ENCODE data around the gene PRKAR1B. TPM values are rescaled to one million over a fixed set of nuclear protein-coding genes. Genes with fewer than 3 reads are reported as not detected.

Gene PRKAR1B
- total and polyA plus RNA-seq, 10 of the 15 experiments (the other 5 are each of a cell fraction or from before 2014, with no cell fraction given): 1.4 to 45.6 (median 19.3) TPM

GRCh38 chr7:526460-527034 lies 200.5 kb downstream of the PRKAR1B start:
- no TSS peak for BruUV-seq (replicated peaks)
- intact Hi-C loops (cut with micrococcal nuclease; ENCODE audit: unreplicated experiment): loop anchor here (10.0 kb wide), 2 partner anchors 202 to 348 kb away; partner anchors contain the start of gene GET4
- no peak overlapping the region for H3K27ac ChIP-seq (ENCODE audit: control insufficient read depth, insufficient read depth)
- H3K79me2 ChIP-seq (ENCODE audit: control insufficient read depth, insufficient read depth, low read length): no peaks in the 10 kb centered on the region
- 77% methylated on average over 22 of the region's 22 CpGs for WGBS (ENCODE audit: insufficient coverage, insufficient replicate concordance, low lambda C conversion rate, missing lambda C conversion rate)
- ChIA-PET CTCF (no interaction called here), SMC1A (ENCODE audit: uncharacterized antibody, unreplicated experiment) (no interaction called here), POLR2A (no interaction called here), RAD21 (ENCODE audit: unreplicated experiment) (no interaction called here)
- no peak overlapping the region for H2AFZ ChIP-seq (ENCODE audit: control insufficient read depth, low read depth, low read length)
- no peak overlapping the region for H3K4me3 ChIP-seq
- FAIRE-seq (no peak), DNase-seq (ENCODE audit: low read depth, low spot score) (no peak), ATAC-seq (no peak)
- TF ChIP-seq EP300 (IDR thresholded peaks at IDR 0.05; ENCODE audit: borderline replicate concordance in 1 of 2, control insufficient read depth in 1 of 2, low read depth in 2 of 2, low read length in 2 of 2) (no peak), CEBPB (IDR thresholded peaks at IDR 0.05; ENCODE audit: borderline replicate concordance in 1 of 2, low read depth in 2 of 2, low read length in 2 of 2) (no peak)
- TF ChIP-seq, protein P1, sequence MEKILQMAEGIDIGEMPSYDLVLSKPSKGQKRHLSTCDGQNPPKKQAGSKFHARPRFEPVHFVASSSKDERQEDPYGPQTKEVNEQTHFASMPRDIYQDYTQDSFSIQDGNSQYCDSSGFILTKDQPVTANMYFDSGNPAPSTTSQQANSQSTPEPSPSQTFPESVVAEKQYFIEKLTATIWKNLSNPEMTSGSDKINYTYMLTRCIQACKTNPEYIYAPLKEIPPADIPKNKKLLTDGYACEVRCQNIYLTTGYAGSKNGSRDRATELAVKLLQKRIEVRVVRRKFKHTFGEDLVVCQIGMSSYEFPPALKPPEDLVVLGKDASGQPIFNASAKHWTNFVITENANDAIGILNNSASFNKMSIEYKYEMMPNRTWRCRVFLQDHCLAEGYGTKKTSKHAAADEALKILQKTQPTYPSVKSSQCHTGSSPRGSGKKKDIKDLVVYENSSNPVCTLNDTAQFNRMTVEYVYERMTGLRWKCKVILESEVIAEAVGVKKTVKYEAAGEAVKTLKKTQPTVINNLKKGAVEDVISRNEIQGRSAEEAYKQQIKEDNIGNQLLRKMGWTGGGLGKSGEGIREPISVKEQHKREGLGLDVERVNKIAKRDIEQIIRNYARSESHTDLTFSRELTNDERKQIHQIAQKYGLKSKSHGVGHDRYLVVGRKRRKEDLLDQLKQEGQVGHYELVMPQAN (conservative IDR thresholded peaks at IDR 0.05): no peak
- H3K9ac ChIP-seq (ENCODE audit: control insufficient read depth, insufficient read depth, low read length): no peak overlapping the region
- in situ Hi-C loops (cut with MboI): no loop called here
- H3K9me3 ChIP-seq (replicated peaks; ENCODE audit: control insufficient read depth, insufficient read depth, low read length): no peaks in the 10 kb centered on the region; the same call in 2 of the 3 replicates
- H3K36me3 ChIP-seq (ENCODE audit: control insufficient read depth in 2 of 2, insufficient read depth in 2 of 2, low read length in 1 of 2): no peaks in the 10 kb centered on the region
- no peak overlapping the region for H3K4me2 ChIP-seq (ENCODE audit: control insufficient read depth, insufficient read depth)
- peaks cover 18% of the 10 kb centered on the region for H3K4me1 ChIP-seq (ENCODE audit: control insufficient read depth, insufficient read depth, low read length)
- H4K20me1 ChIP-seq (ENCODE audit: control insufficient read depth, insufficient read depth): no peaks in the 10 kb centered on the region
- peaks cover 0 to 3% of the 10 kb centered on the region in 2 experiments; a peak in 1 of 4 replicates for H3K27me3 ChIP-seq (replicated peaks in 1 of 2; ENCODE audit: control insufficient read depth in 2 of 2, insufficient read depth in 2 of 2, low read length in 1 of 2)

GRCh38 chr7:525740-526139 lies 201.3 kb downstream of the PRKAR1B start:
- peaks cover 2 to 3% of the 10 kb centered on the region in 2 experiments for H3K27me3 ChIP-seq (replicated peaks in 1 of 2; ENCODE audit: control insufficient read depth in 2 of 2, insufficient read depth in 2 of 2, low read length in 1 of 2)
- TF ChIP-seq CBX3 (IDR thresholded peaks at IDR 0.05; ENCODE audit: borderline replicate concordance, low read depth) (no peak), USF1 (IDR thresholded peaks at IDR 0.05; ENCODE audit: borderline replicate concordance, extremely low read length, insufficient read depth, low read depth, low read length) (no peak), POLR2AphosphoS2 (IDR thresholded peaks at IDR 0.05; ENCODE audit: low read depth, low read length) (no peak)
- TF ChIP-seq, protein P2, sequence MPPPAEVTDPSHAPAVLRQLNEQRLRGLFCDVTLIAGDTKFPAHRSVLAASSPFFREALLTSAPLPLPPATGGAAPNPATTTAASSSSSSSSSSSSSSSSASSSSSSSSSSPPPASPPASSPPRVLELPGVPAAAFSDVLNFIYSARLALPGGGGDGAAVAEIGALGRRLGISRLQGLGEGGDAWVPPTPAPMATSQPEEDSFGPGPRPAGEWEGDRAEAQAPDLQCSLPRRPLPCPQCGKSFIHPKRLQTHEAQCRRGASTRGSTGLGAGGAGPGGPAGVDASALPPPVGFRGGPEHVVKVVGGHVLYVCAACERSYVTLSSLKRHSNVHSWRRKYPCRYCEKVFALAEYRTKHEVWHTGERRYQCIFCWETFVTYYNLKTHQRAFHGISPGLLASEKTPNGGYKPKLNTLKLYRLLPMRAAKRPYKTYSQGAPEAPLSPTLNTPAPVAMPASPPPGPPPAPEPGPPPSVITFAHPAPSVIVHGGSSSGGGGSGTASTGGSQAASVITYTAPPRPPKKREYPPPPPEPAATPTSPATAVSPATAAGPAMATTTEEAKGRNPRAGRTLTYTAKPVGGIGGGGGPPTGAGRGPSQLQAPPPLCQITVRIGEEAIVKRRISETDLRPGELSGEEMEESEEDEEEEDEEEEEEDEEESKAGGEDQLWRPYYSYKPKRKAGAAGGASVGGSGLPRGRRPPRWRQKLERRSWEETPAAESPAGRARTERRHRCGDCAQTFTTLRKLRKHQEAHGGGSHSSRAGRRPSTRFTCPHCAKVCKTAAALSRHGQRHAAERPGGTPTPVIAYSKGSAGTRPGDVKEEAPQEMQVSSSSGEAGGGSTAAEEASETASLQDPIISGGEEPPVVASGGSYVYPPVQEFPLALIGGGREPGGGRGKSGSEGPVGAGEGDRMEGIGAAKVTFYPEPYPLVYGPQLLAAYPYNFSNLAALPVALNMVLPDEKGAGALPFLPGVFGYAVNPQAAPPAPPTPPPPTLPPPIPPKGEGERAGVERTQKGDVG (CRISPR knock-in tag; IDR thresholded peaks at IDR 0.05): no peak

More at GRCh38 chr7:525740-526139, 201.3 kb downstream of the PRKAR1B start:
- RAD21 ChIA-PET (ENCODE audit: unreplicated experiment): no interaction called here
- Histone ChIP-seq H3K27ac (ENCODE audit: control insufficient read depth, insufficient read depth) (no peak overlapping the region), H3K4me2 (ENCODE audit: control insufficient read depth, insufficient read depth) (no peak overlapping the region), H2AFZ (ENCODE audit: control insufficient read depth, low read depth, low read length) (no peak overlapping the region), H3K36me3 (ENCODE audit: control insufficient read depth in 2 of 2, insufficient read depth in 2 of 2, low read length in 1 of 2) (no peaks in the 10 kb centered on the region), H3K9ac (ENCODE audit: control insufficient read depth, insufficient read depth, low read length) (no peak overlapping the region), H3K4me1 (ENCODE audit: control insufficient read depth, insufficient read depth, low read length) (peaks cover 19% of the 10 kb centered on the region), H3K79me2 (ENCODE audit: control insufficient read depth, insufficient read depth, low read length) (no peaks in the 10 kb centered on the region), H4K20me1 (ENCODE audit: control insufficient read depth, insufficient read depth) (no peaks in the 10 kb centered on the region), H3K4me3 (no peak overlapping the region), H3K9me3 (replicated peaks; ENCODE audit: control insufficient read depth, insufficient read depth, low read length) (no peaks in the 10 kb centered on the region; the same call in 2 of the 3 replicates)
- ATAC-seq (no peak), FAIRE-seq (no peak), DNase-seq (ENCODE audit: low read depth, low spot score) (no peak)
- in situ Hi-C loops (cut with MboI) (no loop called here), intact Hi-C loops (cut with micrococcal nuclease; ENCODE audit: unreplicated experiment) (loop anchor here (10.0 kb wide), 2 partner anchors 201 to 349 kb away; partner anchors contain the start of gene GET4)
- BruUV-seq (replicated peaks): no TSS peak
- CTCF ChIA-PET: no interaction called here
- WGBS (ENCODE audit: insufficient coverage, insufficient replicate concordance, low lambda C conversion rate, missing lambda C conversion rate): 69% methylated on average over 12 of the region's 12 CpGs
- POLR2A ChIA-PET: no interaction called here
- SMC1A ChIA-PET (ENCODE audit: uncharacterized antibody, unreplicated experiment): no interaction called here

Data from GM12878 (cell line).